Skeletal muscle satellite cell (primary cell): ENCODE results near the gene CHD6. TPM values are rescaled to one million over a fixed set of nuclear protein-coding genes. Genes with fewer than 3 reads are reported as not detected.

Experiments used
- H3K27me3 ChIP-seq: 2 replicates; pipeline ENCODE4 v1.7.0; 2013; ENCODE audit warnings: low read length; ENCODE audit not compliant: control insufficient read depth, insufficient read depth
- H3K36me3 ChIP-seq: 2 replicates; pipeline ENCODE4 v1.7.0; 2013; ENCODE audit warnings: mild to moderate bottlenecking, control low read depth, low read length; ENCODE audit not compliant: insufficient read depth
- H3K4me1 ChIP-seq: 2 replicates; pipeline ENCODE4 v1.7.0; 2013; ENCODE audit warnings: low read length; ENCODE audit not compliant: control insufficient read depth, insufficient read depth
- H3K4me2 ChIP-seq: 2 replicates; pipeline ENCODE4 v1.7.0; 2013; ENCODE audit warnings: mild to moderate bottlenecking, low read length
- H3K4me3 ChIP-seq: 2 replicates; pipeline ENCODE4 v1.7.0; 2013; ENCODE audit warnings: low read length
- H3K9ac ChIP-seq: 2 replicates; pipeline ENCODE4 v1.7.0; 2013; ENCODE audit warnings: mild to moderate bottlenecking, low read depth, low read length, moderate library complexity
- H3K9me3 ChIP-seq: replicated peaks from 2 replicates; pipeline ENCODE4 v1.7.0; 2013; ENCODE audit warnings: mild to moderate bottlenecking, control low read depth, low read length
- total RNA-seq: library from RNA; depleted of rRNA; stranded (reverse); fragments of >200 nt; gene quantifications from 2 replicates; pipeline ENCODE4 v1.2.3, GENCODE V29; 2012; rRNA removed

CHD6 gene, protein sequence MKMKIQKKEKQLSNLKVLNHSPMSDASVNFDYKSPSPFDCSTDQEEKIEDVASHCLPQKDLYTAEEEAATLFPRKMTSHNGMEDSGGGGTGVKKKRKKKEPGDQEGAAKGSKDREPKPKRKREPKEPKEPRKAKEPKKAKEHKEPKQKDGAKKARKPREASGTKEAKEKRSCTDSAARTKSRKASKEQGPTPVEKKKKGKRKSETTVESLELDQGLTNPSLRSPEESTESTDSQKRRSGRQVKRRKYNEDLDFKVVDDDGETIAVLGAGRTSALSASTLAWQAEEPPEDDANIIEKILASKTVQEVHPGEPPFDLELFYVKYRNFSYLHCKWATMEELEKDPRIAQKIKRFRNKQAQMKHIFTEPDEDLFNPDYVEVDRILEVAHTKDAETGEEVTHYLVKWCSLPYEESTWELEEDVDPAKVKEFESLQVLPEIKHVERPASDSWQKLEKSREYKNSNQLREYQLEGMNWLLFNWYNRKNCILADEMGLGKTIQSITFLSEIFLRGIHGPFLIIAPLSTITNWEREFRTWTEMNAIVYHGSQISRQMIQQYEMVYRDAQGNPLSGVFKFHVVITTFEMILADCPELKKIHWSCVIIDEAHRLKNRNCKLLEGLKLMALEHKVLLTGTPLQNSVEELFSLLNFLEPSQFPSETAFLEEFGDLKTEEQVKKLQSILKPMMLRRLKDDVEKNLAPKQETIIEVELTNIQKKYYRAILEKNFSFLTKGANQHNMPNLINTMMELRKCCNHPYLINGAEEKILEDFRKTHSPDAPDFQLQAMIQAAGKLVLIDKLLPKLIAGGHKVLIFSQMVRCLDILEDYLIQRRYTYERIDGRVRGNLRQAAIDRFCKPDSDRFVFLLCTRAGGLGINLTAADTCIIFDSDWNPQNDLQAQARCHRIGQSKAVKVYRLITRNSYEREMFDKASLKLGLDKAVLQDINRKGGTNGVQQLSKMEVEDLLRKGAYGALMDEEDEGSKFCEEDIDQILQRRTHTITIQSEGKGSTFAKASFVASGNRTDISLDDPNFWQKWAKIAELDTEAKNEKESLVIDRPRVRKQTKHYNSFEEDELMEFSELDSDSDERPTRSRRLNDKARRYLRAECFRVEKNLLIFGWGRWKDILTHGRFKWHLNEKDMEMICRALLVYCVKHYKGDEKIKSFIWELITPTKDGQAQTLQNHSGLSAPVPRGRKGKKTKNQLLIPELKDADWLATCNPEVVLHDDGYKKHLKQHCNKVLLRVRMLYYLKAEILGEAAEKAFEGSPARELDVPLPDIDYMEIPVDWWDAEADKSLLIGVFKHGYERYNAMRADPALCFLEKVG (N-terminal part only)
- 11.8 and 12.4 TPM in 2 replicates for total RNA-seq

DNA sequence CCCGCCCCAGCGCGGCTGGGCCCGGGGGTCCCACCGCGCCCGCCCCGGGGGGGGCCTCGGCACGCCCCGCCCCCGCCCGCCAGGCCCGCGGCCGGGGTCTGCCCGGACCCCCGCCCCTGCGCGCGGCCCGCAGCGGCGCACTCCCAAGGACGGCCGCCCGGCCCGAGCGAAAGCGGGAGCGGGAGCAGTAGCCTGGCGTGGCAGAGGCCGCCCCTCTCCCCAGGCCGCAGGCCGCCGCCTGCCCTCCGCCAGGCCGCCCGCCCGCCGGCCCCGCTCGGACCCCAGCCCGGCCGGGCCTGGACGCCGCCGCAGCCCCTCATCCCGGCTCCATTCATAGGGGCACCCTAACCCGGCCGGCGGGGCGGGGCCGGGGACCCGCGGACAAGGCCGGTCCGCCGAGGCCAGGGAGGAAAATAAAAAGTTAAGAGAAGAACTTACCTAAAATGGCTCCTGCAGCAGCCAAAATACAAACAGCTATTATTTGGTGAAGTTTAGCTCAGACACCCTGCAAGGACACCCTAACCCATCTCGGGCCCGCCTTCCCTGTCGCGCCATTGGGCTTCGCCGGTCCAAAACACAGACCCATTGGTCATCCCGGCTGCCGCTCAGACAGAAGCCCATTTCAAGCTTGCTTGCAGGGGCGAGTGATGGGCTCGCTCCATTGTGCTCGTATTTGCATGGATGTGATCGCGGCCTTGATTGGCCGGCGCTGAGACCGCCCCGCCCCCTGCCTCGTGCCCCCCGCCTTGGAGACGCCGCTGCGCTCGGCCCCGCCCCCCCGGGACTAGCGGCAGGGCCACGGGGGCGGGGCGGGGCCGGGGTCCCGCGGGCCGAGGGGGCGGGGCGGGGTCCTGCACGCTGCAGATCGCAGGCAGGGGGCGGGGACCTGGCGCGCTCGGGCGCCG, at the start of gene CHD6:
TSS of gene CHD6 (minus strand) at position 476 of the 905 bp plus-strand sequence. CDS start 67,040 bp downstream, outside the sequence.
- peaks cover 24% of the 10 kb centered on the region for H3K4me1 ChIP-seq
- peak within 1 kb of the TSS; percentile 94 for H3K4me3 ChIP-seq
- peak within 1 kb of the TSS; percentile 97 for H3K9ac ChIP-seq
- peaks cover 6% of the 10 kb centered on the region for H3K27me3 ChIP-seq
- no peaks in the 10 kb centered on the region for H3K9me3 ChIP-seq
- H3K4me2 ChIP-seq, result peak within 1 kb of the TSS; percentile 86
- H3K36me3 ChIP-seq, result no peaks in the 10 kb centered on the region

DNA sequence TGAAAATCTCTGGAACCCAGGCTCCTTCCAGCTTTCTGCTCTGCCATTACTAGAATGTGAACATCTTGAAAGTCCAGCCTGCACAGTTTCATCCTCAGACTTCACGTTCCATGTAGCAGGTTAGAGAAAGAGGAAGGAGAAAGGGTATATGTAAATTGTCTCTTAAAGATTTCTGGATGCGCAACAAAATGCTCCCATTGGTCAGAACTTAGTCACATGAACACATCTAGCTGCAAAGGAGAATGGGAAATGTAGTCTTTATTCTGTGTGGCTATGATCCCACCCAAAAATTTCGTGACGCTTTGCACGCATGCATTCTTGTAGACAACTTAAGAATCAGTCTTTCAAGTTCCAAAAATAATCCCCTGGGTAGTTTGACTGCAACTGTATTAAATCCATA, 46.4 kb upstream of the CHD6 start:
- Histone ChIP-seq H3K9me3 (no peaks in the 10 kb centered on the region), H3K36me3 (no peaks in the 10 kb centered on the region), H3K9ac (no peak overlapping the region), H3K4me3 (no peak overlapping the region), H3K27me3 (peaks cover 16% of the 10 kb centered on the region), H3K4me2 (no peak overlapping the region), H3K4me1 (no peaks in the 10 kb centered on the region)

DNA sequence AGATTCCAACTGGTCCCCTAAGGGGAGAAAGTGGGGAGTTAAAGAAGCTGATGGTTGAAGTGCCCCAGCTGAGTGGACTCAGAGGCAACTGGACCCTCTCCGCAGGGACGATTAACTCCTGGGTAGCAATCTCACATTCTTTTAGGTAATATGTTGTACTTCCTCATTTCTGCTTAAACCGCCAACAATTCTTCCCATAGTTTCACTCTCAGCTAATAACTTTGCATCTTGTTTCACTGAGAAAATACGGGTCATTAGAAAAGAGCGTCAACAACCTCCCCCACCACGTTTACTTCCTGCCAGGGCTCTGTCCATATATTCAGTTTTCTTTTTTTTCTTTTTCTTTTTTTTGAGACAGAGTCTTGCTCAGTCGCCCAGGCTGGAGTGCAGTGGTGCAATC, 39.5 kb upstream of the CHD6 start:
- Histone ChIP-seq H3K9me3 (no peaks in the 10 kb centered on the region), H3K36me3 (no peaks in the 10 kb centered on the region), H3K9ac (no peak overlapping the region), H3K4me3 (no peak overlapping the region), H3K27me3 (peaks cover 36% of the 10 kb centered on the region), H3K4me1 (no peaks in the 10 kb centered on the region), H3K4me2 (no peak overlapping the region)

DNA sequence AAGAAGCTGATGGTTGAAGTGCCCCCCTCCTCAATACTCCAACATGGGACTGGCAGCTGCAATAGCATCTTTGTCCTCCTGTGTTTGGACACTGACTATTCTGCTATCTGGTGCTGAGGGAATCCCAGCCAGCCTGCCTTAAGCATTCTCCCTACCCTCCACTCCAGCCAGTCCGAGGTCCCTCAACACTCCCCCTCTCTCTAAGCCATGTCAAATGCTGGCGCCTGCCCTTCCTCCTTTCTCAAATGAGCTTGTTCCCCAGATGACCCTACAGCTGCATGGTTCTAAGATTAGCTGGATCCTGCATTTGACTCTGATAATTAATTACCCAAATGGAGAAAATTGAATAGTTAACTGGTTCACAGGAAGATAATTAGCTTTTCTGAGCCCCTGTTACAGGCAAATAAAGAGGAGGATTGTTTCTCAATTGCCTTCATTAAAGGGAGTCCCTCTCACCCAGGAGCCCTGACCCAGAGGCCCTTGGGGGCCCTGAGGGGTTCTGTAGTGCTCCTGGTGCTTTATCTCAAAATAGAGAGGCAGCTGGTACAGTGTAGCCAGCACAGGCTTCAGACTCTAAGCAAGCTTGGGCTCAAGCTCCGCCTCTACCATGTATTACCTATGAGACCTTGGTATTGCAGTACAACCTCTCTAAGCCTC, 37.9 kb upstream of the CHD6 start:
- no peaks in the 10 kb centered on the region for H3K36me3 ChIP-seq
- peaks cover 39% of the 10 kb centered on the region for H3K27me3 ChIP-seq
- H3K4me3 ChIP-seq, result no peak overlapping the region
- H3K9me3 ChIP-seq, result no peaks in the 10 kb centered on the region
- H3K4me1 ChIP-seq, result no peaks in the 10 kb centered on the region
- no peak overlapping the region for H3K4me2 ChIP-seq
- no peak overlapping the region for H3K9ac ChIP-seq

DNA sequence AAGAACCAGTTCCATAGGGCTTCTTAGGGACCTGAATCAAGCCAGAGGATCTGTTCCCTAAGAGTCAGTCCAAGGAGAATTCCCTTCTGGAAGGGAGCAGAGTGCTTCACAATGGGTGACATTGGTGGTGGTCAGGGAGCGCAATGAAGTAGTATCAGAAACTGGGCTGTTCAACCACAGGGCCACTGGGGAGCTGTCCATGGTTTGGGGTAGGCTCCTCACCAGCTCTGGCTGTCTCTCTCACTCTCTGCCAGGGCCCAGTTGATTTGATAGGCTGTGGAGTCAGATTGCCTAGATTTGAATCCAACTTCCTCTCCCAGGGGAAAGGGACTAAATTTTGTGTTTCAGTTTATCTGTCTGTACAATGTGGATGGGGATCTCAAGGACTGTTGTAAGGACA, 36.7 kb upstream of the CHD6 start:
- no peak overlapping the region for H3K4me3 ChIP-seq
- H3K4me2 ChIP-seq, result no peak overlapping the region
- H3K9ac ChIP-seq, result no peak overlapping the region
- no peaks in the 10 kb centered on the region for H3K9me3 ChIP-seq
- H3K4me1 ChIP-seq, result no peaks in the 10 kb centered on the region
- no peaks in the 10 kb centered on the region for H3K36me3 ChIP-seq
- peaks cover 42% of the 10 kb centered on the region for H3K27me3 ChIP-seq

DNA sequence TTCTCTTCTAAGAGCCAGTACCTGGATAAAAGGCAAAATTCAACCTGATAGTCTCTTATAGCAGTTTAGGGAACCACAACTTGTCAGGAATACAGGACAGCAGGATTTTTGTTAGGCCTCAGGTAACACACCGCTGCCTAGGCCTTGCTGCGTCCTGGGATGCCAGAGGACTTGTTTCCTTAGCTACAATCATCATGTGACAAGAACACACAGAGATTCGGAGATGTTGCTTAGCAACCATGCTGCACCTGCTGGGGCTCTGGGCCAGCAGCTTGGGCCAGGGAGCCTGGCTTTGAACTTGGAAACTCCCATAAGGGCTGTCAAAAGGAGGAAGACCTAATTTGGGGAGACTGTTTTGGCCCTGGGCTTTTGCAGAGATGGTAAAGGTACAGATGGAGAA, 36.1 kb upstream of the CHD6 start:
- Histone ChIP-seq H3K9me3 (no peaks in the 10 kb centered on the region), H3K4me3 (no peak overlapping the region), H3K4me2 (no peak overlapping the region), H3K9ac (no peak overlapping the region), H3K4me1 (no peaks in the 10 kb centered on the region), H3K36me3 (no peaks in the 10 kb centered on the region), H3K27me3 (peaks cover 42% of the 10 kb centered on the region)

DNA sequence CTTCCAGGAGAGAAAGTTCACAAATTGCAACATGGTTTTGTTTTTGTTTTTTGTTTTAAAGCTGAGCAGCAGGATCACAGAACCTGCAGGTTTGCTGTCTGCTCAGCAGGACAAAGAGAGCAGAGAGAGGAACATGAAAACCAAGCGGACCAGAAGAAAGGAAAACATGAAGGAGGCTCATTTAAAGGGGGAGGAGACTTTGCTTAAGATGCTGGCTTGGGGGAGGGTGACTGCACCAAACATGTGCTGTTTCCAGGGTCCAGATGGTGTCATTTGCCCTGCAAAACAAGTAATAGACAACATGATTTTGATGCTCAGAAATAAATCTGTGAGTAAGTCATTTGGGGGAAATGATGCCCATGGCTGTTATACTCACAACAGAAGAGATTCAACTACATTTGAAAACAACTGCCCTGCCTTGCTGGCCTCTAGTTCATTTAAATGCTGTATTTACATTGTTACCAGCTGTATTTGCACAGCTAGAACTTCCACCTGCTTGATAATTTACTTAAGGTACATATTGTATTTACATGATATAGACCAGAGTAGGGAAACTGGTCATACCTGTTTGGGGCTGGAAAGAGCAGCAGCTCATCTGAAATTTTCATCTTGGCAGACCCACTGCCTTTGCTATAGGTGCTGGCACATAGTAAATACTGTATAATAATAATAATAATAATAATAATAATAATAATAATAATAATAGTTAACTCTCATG, 32.2 kb upstream of the CHD6 start:
- H3K4me2 ChIP-seq, result no peak overlapping the region
- H3K27me3 ChIP-seq, result peaks cover 59% of the 10 kb centered on the region
- H3K9ac ChIP-seq, result no peak overlapping the region
- H3K9me3 ChIP-seq, result no peaks in the 10 kb centered on the region
- no peaks in the 10 kb centered on the region for H3K36me3 ChIP-seq
- no peak overlapping the region for H3K4me3 ChIP-seq
- H3K4me1 ChIP-seq, result no peaks in the 10 kb centered on the region

DNA sequence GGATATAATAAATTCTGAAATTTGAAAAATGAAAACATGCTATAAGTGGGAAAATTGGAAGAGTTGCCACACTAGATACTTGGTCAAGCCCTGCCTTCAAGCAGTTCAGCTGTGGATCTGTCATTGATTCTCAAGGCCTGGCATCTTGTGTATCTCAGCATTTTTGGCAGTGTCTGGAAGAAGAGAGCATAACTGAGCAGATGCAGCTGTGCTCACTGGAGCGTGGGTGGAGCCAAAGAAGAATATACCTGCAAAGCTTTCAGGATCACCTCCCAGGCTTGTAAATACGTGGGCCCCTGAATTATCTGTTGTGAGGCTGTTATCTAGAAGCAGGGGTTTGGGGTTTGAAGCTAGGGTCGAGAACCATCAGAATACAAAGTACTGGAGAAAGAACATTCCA, 31.3 kb upstream of the CHD6 start:
- no peaks in the 10 kb centered on the region for H3K36me3 ChIP-seq
- no peaks in the 10 kb centered on the region for H3K9me3 ChIP-seq
- no peak overlapping the region for H3K9ac ChIP-seq
- peaks cover 62% of the 10 kb centered on the region for H3K27me3 ChIP-seq
- H3K4me2 ChIP-seq, result no peak overlapping the region
- no peak overlapping the region for H3K4me3 ChIP-seq
- H3K4me1 ChIP-seq, result no peaks in the 10 kb centered on the region

DNA sequence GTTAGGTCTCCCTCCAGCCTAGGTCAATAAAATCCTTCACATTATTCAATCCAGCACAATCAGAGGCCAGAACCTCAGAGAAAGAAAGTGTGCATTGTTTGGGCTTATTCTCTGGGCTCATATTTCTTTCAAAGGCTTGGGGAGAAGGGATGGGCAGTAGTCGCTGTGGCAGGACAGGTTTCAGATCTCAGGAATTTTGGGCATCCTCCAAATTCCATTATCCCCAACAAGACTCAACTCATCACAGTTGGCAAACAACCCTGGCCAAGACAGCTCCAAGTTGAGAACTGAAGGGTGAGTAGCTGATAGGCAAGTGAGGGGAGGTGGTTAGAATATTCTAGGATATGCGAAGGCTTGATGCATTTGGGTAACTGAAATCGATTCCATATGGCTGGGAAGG, 27.2 kb upstream of the CHD6 start:
- Histone ChIP-seq H3K4me1 (peaks cover 6% of the 10 kb centered on the region), H3K4me2 (no peak overlapping the region), H3K9ac (no peak overlapping the region), H3K9me3 (no peaks in the 10 kb centered on the region), H3K36me3 (no peaks in the 10 kb centered on the region), H3K4me3 (no peak overlapping the region), H3K27me3 (peaks cover 67% of the 10 kb centered on the region)

DNA sequence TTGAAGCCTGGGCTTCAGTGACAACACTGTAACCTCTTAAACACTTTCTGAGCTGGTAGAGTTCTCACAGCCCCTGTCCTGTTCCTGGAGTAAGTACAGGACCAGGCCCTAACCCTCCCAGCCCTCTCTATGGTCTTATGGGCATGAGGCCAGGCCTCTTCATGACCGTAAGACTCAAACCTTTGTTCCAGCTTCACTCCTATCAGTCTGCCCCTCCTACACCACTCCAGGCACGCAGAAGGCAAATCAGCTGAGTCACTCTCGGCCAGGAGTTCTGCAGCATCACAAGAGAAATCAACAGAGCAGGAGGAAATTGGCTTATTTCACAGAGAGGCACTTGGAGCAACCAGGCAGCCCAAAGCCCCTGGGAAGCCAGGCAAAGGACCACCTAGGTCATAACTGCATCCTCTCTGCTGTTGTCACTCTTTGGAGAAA, 25.3 kb upstream of the CHD6 start:
- H3K36me3 ChIP-seq, result no peaks in the 10 kb centered on the region
- H3K27me3 ChIP-seq, result peaks cover 63% of the 10 kb centered on the region
- H3K9ac ChIP-seq, result no peak overlapping the region
- no peaks in the 10 kb centered on the region for H3K9me3 ChIP-seq
- no peak overlapping the region for H3K4me2 ChIP-seq
- H3K4me1 ChIP-seq, result peaks cover 6% of the 10 kb centered on the region
- no peak overlapping the region for H3K4me3 ChIP-seq
